Measurements from ENCODE around the gene PDZD2. TPM values are rescaled to one million over a fixed set of nuclear protein-coding genes. Genes with fewer than 3 reads are reported as not detected.

Gene PDZD2
- total and polyA plus RNA-seq, 2 experiments from 2014 or later = 1.7 to 4.0 TPM

DNA sequence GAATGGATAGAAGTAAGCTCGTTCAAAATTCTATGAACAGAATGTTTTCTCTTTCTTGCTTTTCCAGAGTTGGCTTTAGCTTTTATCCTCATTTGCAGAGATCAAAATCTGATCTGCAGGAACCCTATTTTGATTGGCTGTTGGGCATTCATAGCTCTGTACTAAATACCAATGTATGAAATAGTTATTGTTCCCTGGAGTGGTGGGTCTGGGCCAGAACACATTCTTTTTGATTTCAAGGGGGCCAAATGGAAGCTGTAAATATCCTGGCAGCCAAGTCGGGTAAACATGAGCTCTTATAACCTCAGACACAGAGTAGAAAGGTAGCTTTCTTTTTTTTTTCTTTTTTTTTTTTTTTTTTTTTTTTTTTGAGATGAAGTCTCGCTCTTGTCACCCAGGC, 241.5 kb downstream of the PDZD2 start:
- Histone ChIP-seq H3K4me2 (no peak overlapping the region), H3K9me3 (ENCODE audit: low read depth) (no peaks in the 10 kb centered on the region), H3K4me3 (no peak overlapping the region), H3K9me2 (replicated peaks; ENCODE audit: insufficient read depth) (no peaks in the 10 kb centered on the region), H3K79me2 (no peaks in the 10 kb centered on the region), H3K27ac (no peak overlapping the region), H3K4me1 (ENCODE audit: insufficient read depth) (no peaks in the 10 kb centered on the region), H3K27me3 (no peaks in the 10 kb centered on the region), H3K36me3 (replicated peaks; ENCODE audit: insufficient read depth, low read depth) (no peaks in the 10 kb centered on the region), H4K20me1 (ENCODE audit: insufficient read depth, poor library complexity, severe bottlenecking) (no peaks in the 10 kb centered on the region), H2AFZ (no peak overlapping the region)
- no peak for DNase-seq (ENCODE audit: low spot score)
- TF ChIP-seq, protein P1, sequence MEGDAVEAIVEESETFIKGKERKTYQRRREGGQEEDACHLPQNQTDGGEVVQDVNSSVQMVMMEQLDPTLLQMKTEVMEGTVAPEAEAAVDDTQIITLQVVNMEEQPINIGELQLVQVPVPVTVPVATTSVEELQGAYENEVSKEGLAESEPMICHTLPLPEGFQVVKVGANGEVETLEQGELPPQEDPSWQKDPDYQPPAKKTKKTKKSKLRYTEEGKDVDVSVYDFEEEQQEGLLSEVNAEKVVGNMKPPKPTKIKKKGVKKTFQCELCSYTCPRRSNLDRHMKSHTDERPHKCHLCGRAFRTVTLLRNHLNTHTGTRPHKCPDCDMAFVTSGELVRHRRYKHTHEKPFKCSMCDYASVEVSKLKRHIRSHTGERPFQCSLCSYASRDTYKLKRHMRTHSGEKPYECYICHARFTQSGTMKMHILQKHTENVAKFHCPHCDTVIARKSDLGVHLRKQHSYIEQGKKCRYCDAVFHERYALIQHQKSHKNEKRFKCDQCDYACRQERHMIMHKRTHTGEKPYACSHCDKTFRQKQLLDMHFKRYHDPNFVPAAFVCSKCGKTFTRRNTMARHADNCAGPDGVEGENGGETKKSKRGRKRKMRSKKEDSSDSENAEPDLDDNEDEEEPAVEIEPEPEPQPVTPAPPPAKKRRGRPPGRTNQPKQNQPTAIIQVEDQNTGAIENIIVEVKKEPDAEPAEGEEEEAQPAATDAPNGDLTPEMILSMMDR (IDR thresholded peaks at IDR 0.05; ENCODE audit: poor library complexity) = no peak
- TF ChIP-seq EZH2phosphoT487 (IDR thresholded peaks at IDR 0.05; ENCODE audit: low read depth, severe bottlenecking, unreplicated experiment) = no peak
- 88% methylated on average over 3 of the region's 3 CpGs for WGBS (ENCODE audit: low lambda C conversion rate, missing lambda C conversion rate)

DNA sequence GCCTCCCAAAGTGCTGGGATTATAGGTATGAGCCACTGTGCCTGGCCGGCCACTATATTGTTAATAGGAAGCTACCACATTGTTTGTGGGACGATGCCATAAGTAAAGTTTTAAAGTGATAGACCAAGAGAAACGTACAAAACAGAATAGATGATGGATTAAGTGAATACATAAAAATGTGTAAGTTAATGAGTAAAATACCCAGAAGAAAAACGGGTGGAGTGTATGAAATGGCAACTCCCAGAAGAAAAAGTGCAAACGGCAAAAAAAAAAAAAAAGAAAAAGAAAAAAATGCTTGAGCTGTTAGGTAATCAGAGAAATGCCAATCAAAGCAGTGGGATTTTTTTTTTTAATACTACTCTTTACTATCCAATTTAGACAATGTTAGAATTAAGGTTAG, 246.0 kb downstream of the PDZD2 start:
- Histone ChIP-seq H3K4me3 (no peak overlapping the region), H3K9me3 (ENCODE audit: low read depth) (no peaks in the 10 kb centered on the region), H3K79me2 (no peaks in the 10 kb centered on the region), H3K9me2 (replicated peaks; ENCODE audit: insufficient read depth) (no peaks in the 10 kb centered on the region), H2AFZ (no peak overlapping the region), H3K27ac (no peak overlapping the region), H3K27me3 (no peaks in the 10 kb centered on the region), H3K36me3 (replicated peaks; ENCODE audit: insufficient read depth, low read depth) (no peaks in the 10 kb centered on the region), H3K4me1 (ENCODE audit: insufficient read depth) (peaks cover 6% of the 10 kb centered on the region), H4K20me1 (ENCODE audit: insufficient read depth, poor library complexity, severe bottlenecking) (no peaks in the 10 kb centered on the region), H3K4me2 (no peak overlapping the region)
- no peak for DNase-seq (ENCODE audit: low spot score)
- 70% methylated on average over 5 of the region's 5 CpGs for WGBS (ENCODE audit: low lambda C conversion rate, missing lambda C conversion rate)
- no peak for TF ChIP-seq EZH2phosphoT487 (IDR thresholded peaks at IDR 0.05; ENCODE audit: low read depth, severe bottlenecking, unreplicated experiment)

DNA sequence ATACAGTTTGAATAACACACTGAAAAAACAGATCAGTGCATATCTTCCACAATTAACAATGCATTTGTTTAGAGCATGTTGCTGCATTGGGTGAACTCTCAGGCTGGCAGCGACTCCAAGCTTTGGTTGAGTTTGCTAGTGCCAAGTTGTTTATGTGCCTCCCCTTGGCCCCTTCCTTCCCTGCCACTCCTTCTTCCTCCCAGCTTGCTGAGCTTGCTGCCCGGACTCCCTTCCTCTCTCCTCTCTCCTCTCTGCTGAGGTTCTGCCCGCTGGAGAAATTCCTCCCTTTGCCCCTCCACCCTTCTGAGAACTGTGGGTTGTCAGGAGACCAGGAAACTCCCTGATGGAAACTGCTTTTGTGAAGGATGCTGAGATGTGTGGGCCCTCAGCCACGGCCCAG, 247.3 kb downstream of the PDZD2 start:
- TF ChIP-seq EZH2phosphoT487 (IDR thresholded peaks at IDR 0.05; ENCODE audit: low read depth, severe bottlenecking, unreplicated experiment) = no peak
- Histone ChIP-seq H3K4me3 (no peak overlapping the region), H3K36me3 (replicated peaks; ENCODE audit: insufficient read depth, low read depth) (no peaks in the 10 kb centered on the region), H4K20me1 (ENCODE audit: insufficient read depth, poor library complexity, severe bottlenecking) (no peaks in the 10 kb centered on the region), H3K27ac (no peak overlapping the region), H3K9me2 (replicated peaks; ENCODE audit: insufficient read depth) (no peaks in the 10 kb centered on the region), H2AFZ (no peak overlapping the region), H3K9me3 (ENCODE audit: low read depth) (no peaks in the 10 kb centered on the region), H3K27me3 (no peaks in the 10 kb centered on the region), H3K4me2 (no peak overlapping the region), H3K4me1 (ENCODE audit: insufficient read depth) (peaks cover 8% of the 10 kb centered on the region), H3K79me2 (no peaks in the 10 kb centered on the region)
- no peak for DNase-seq (ENCODE audit: low spot score)
- WGBS (ENCODE audit: low lambda C conversion rate, missing lambda C conversion rate) = 79% methylated on average over 4 of the region's 4 CpGs

DNA sequence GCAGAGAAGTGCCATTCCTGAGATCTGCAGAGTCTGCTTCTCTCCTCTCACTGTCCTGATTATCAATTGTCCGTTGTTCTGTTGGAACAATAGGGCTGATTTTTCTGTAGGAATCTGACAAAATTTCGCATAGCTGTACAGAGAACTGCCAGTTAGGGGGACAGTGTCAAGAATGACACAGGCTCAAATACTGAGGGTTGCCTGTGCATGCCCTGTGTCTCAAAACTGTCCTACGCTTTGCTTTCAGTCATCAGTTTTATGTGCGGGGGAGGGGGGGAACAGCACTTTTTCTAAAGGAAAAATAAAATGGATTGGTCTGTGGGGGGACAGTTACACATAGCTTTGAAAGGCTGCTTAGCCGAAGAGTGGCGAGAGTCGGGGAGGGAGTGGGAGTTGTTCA, 248.6 kb downstream of the PDZD2 start:
- Histone ChIP-seq H2AFZ (no peak overlapping the region), H3K27me3 (no peaks in the 10 kb centered on the region), H3K4me1 (ENCODE audit: insufficient read depth) (peaks cover 8% of the 10 kb centered on the region), H4K20me1 (ENCODE audit: insufficient read depth, poor library complexity, severe bottlenecking) (no peaks in the 10 kb centered on the region), H3K9me3 (ENCODE audit: low read depth) (no peaks in the 10 kb centered on the region), H3K9me2 (replicated peaks; ENCODE audit: insufficient read depth) (no peaks in the 10 kb centered on the region), H3K79me2 (no peaks in the 10 kb centered on the region), H3K4me2 (no peak overlapping the region), H3K36me3 (replicated peaks; ENCODE audit: insufficient read depth, low read depth) (no peaks in the 10 kb centered on the region), H3K27ac (no peak overlapping the region), H3K4me3 (no peak overlapping the region)
- WGBS (ENCODE audit: low lambda C conversion rate, missing lambda C conversion rate) = 89% methylated on average over 6 of the region's 7 CpGs
- TF ChIP-seq EZH2 (IDR thresholded peaks at IDR 0.05; ENCODE audit: borderline replicate concordance) = no peak
- no peak for DNase-seq (ENCODE audit: low spot score)

DNA sequence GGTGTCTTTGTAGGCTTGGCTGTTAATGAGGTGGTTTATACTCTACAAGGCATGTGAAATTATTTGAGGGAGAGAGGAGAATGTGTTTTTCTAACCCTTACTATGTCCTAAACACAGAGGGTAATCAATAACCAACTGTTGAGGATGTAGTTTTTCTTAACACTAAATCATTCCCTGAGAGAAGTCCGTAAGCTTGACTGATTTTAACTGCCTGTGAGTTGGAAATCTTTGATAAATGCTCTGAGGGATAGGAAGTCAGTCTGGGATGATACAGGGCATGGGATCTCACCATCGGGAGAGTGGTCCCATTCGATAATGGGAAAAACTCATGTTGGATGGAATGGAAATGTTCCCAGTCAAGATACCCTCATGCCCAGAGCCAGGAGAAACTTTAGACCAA, 249.6 kb downstream of the PDZD2 start:
- Histone ChIP-seq H3K9me2 (replicated peaks; ENCODE audit: insufficient read depth) (no peaks in the 10 kb centered on the region), H3K79me2 (no peaks in the 10 kb centered on the region), H2AFZ (no peak overlapping the region), H3K4me2 (peak overlapping the region; percentile 30), H4K20me1 (ENCODE audit: insufficient read depth, poor library complexity, severe bottlenecking) (no peaks in the 10 kb centered on the region), H3K27me3 (no peaks in the 10 kb centered on the region), H3K4me1 (ENCODE audit: insufficient read depth) (peaks cover 8% of the 10 kb centered on the region), H3K4me3 (no peak overlapping the region), H3K9me3 (ENCODE audit: low read depth) (no peaks in the 10 kb centered on the region), H3K36me3 (replicated peaks; ENCODE audit: insufficient read depth, low read depth) (no peaks in the 10 kb centered on the region), H3K27ac (peak overlapping the region; percentile 28)
- DNase-seq (ENCODE audit: low spot score) = no peak
- no peak for TF ChIP-seq EZH2phosphoT487 (IDR thresholded peaks at IDR 0.05; ENCODE audit: low read depth, severe bottlenecking, unreplicated experiment)
- TF ChIP-seq, protein P1 (IDR thresholded peaks at IDR 0.05; ENCODE audit: poor library complexity) = no peak
- no peak for TF ChIP-seq EZH2 (IDR thresholded peaks at IDR 0.05; ENCODE audit: borderline replicate concordance)
- WGBS (ENCODE audit: low lambda C conversion rate, missing lambda C conversion rate) = 76% methylated on average over 3 of the region's 3 CpGs

All from hepatocyte (in vitro differentiated cells).